Thoracic aorta (tissue), 2 donors: ENCODE data around the gene PANK1. TPM values are rescaled to one million over a fixed set of nuclear protein-coding genes. Genes with fewer than 3 reads are reported as not detected.

Experiments used
- ATAC-seq: fragments of 150-250 bp; one replicate; pipeline ENCODE4 v1.8.0; 2017; ENCODE audit warnings: low read depth; ENCODE audit not compliant: insufficient number of reproducible peaks, low FRiP score
- DNase-seq: peaks from one replicate; pipeline ENCODE4 v3.0.0-alpha.2; 2020; ENCODE audit warnings: low spot score
- H3K27ac ChIP-seq, 2 donors: fragments of 200-600 bp; sonication (generic); 1 replicate in 1 of 2; 2 replicates in 1 of 2; pipeline ENCODE4 v1.5.1; 2016; ENCODE audit warnings: mild to moderate bottlenecking in 2 of 2, moderate library complexity in 2 of 2
- H3K27me3 ChIP-seq: fragments of 200-600 bp; sonication (generic); replicated peaks from 2 replicates; pipeline ENCODE4 v1.6.0; 2016; ENCODE audit warnings: mild to moderate bottlenecking; ENCODE audit not compliant: insufficient read depth
- H3K36me3 ChIP-seq: fragments of 200-600 bp; sonication (generic); one replicate; pipeline ENCODE4 v1.5.1; 2016
- H3K4me1 ChIP-seq, 2 donors: fragments of 200-600 bp; sonication (generic); 1 replicate in 1 of 2; 2 replicates in 1 of 2; pipeline versions ENCODE4 v1.5.1 to v1.6.0; 2016; ENCODE audit warnings: low read depth in 2 of 2, mild to moderate bottlenecking in 1 of 2; ENCODE audit not compliant: control insufficient read depth in 1 of 2
- H3K4me3 ChIP-seq: fragments of 200-600 bp; sonication (generic); 2 replicates; pipeline ENCODE4 v1.5.1; 2016; ENCODE audit warnings: mild to moderate bottlenecking
- H3K9me3 ChIP-seq: fragments of 200-600 bp; sonication (generic); 2 replicates; pipeline ENCODE4 v1.5.1; 2016
- CTCF ChIP-seq: fragments of 200-600 bp; sonication (generic); IDR thresholded peaks from one replicate; pipeline ENCODE4 v1.5.1; 2019; ENCODE audit warnings: antibody characterized with exemption
- total RNA-seq, 2 donors: library from RNA; depleted of rRNA; stranded (reverse); fragments of >200 nt; gene quantifications; one replicate each; pipeline versions ENCODE4 v1.1.0 to v1.2.3, GENCODE V29; 2016

PANK1 gene
- total RNA-seq, 2 donors from 2014 or later: 0.95 to 5.5 TPM

GRCh38 chr10:89591111-89591795, 53.8 kb downstream of the PANK1 start:
- Histone ChIP-seq H3K9me3 (no peaks in the 10 kb centered on the region), H3K4me1 (peaks cover 7 to 30% of the 10 kb centered on the region in 2 donors), H3K27ac (no peak overlapping the region), H3K36me3 (no peaks in the 10 kb centered on the region), H3K4me3 (no peak overlapping the region), H3K27me3 (no peaks in the 10 kb centered on the region)
- ATAC-seq (no peak), DNase-seq (no peak)
- TF ChIP-seq CTCF: no peak

GRCh38 chr10:89590326-89590725, 54.7 kb downstream of the PANK1 start:
- Histone ChIP-seq H3K36me3 (no peaks in the 10 kb centered on the region), H3K4me1 (peaks cover 7 to 30% of the 10 kb centered on the region in 2 donors), H3K27me3 (no peaks in the 10 kb centered on the region), H3K9me3 (no peaks in the 10 kb centered on the region), H3K27ac (no peak overlapping the region), H3K4me3 (no peak overlapping the region)
- ATAC-seq (no peak), DNase-seq (no peak)
- no peak for TF ChIP-seq CTCF

GRCh38 chr10:89589101-89589720, 55.8 kb downstream of the PANK1 start:
- Histone ChIP-seq H3K36me3 (no peaks in the 10 kb centered on the region), H3K4me1 (peaks cover 7 to 24% of the 10 kb centered on the region in 2 donors), H3K27me3 (no peaks in the 10 kb centered on the region), H3K9me3 (no peaks in the 10 kb centered on the region), H3K27ac (no peak overlapping the region), H3K4me3 (no peak overlapping the region)
- DNase-seq: no peak
- TF ChIP-seq CTCF: no peak
- ATAC-seq: no peak

GRCh38 chr10:89588671-89589070, 56.4 kb downstream of the PANK1 start:
- no peak for DNase-seq
- Histone ChIP-seq H3K4me1 (peaks cover 7 to 22% of the 10 kb centered on the region in 2 donors), H3K27ac (no peak overlapping the region), H3K4me3 (no peak overlapping the region), H3K27me3 (no peaks in the 10 kb centered on the region), H3K9me3 (no peaks in the 10 kb centered on the region), H3K36me3 (no peaks in the 10 kb centered on the region)
- ATAC-seq: no peak
- no peak for TF ChIP-seq CTCF

GRCh38 chr10:89582022-89582421, 63.0 kb downstream of the PANK1 start:
- H3K27me3 ChIP-seq: no peaks in the 10 kb centered on the region
- no peaks in the 10 kb centered on the region for H3K9me3 ChIP-seq
- TF ChIP-seq CTCF: no peak
- H3K36me3 ChIP-seq: no peaks in the 10 kb centered on the region
- H3K27ac ChIP-seq: no peak overlapping the region
- no peak overlapping the region for H3K4me3 ChIP-seq
- DNase-seq (no peak), ATAC-seq (no peak)
- H3K4me1 ChIP-seq: no peaks in the 10 kb centered on the region
